ENCODE data around the gene CCNI.

GRCh38 chr4:77014256-77014655 lies 61.5 kb downstream of the CCNI start:
- TF ChIP-seq, protein P1, sequence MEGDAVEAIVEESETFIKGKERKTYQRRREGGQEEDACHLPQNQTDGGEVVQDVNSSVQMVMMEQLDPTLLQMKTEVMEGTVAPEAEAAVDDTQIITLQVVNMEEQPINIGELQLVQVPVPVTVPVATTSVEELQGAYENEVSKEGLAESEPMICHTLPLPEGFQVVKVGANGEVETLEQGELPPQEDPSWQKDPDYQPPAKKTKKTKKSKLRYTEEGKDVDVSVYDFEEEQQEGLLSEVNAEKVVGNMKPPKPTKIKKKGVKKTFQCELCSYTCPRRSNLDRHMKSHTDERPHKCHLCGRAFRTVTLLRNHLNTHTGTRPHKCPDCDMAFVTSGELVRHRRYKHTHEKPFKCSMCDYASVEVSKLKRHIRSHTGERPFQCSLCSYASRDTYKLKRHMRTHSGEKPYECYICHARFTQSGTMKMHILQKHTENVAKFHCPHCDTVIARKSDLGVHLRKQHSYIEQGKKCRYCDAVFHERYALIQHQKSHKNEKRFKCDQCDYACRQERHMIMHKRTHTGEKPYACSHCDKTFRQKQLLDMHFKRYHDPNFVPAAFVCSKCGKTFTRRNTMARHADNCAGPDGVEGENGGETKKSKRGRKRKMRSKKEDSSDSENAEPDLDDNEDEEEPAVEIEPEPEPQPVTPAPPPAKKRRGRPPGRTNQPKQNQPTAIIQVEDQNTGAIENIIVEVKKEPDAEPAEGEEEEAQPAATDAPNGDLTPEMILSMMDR (IDR thresholded peaks at IDR 0.05) = no peak
- no peak for TF ChIP-seq POLR2A (IDR thresholded peaks at IDR 0.05)
